GM15510 (cell line): ENCODE results near the gene RAPGEF2.

ENCODE experiments used
- POLR2A ChIP-seq: IDR thresholded peaks from 3 replicates; pipeline ENCODE4 v1.6.1; 2011; ENCODE audit warnings: borderline replicate concordance; ENCODE audit not compliant: insufficient read length; ENCODE audit errors: extremely low read depth

RAPGEF2 gene

GRCh38 chr4:159281771-159282170 lies 178.9 kb downstream of the RAPGEF2 start:
- no peak for TF ChIP-seq POLR2A

DNA sequence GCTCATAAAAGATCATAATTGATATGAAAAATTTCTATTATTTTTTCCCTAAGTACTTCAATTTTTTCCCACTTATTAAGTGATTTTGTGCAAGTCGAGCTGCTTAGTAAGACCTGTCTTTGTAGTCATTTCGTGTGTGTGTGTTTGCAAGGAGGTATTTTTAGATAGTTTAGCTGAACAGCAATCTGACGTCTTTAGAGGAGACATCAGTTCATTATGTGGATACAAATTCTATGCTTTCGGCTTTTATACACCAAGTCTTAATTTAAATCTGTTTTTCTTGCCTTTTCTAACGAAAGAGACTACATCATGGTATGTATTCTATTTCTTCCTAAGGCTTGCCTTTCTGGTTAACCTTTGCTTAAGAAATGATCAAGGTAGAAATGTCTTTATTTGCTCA lies 179.4 kb downstream of the RAPGEF2 start:
- TF ChIP-seq POLR2A, result no peak

DNA sequence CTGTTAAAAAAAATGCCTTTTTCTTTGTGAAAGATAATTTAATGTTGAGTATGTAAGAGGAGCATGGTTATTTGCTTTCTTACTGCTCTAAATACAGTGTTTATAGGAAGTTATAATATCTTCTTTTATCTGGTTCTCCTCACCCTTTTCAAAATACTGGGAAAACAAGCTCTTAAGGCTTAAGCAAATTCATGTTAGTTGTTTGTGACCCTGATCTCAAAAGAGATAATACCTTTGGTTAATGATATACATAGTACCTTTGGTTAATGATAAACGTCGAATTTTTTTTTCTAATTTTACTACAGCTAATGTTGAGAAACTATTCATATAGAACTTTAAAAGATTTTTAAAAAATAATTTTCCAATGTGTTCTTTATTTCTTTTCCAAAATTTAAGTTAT lies 180.1 kb downstream of the RAPGEF2 start:
- TF ChIP-seq POLR2A, result no peak

- TF ChIP-seq POLR2A, result no peak
Observed at GRCh38 chr4:159283696-159284095, 180.8 kb downstream of the RAPGEF2 start.

- TF ChIP-seq POLR2A, result no peak
Observed at GRCh38 chr4:159284113-159284512, 181.2 kb downstream of the RAPGEF2 start.

DNA sequence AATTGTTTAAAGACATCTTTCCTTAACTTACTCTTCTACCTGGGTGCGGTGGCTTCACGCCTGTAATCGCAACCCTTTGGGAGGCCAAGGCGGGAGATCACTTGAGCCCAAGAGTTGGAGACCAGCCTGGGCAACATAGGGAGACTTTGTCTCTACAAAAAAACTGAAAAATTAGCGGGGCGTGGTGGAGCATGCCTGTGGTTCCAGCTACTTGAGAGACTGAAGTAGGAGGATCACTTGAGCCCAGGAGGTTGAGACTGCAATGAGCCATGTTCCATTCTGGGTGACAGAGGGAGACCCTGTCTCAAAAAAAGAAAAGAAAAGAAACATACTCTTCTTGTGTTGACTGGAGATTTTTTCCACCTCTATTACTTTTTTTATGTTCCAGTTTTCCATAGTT lies 181.9 kb downstream of the RAPGEF2 start:
- TF ChIP-seq POLR2A, result no peak

DNA sequence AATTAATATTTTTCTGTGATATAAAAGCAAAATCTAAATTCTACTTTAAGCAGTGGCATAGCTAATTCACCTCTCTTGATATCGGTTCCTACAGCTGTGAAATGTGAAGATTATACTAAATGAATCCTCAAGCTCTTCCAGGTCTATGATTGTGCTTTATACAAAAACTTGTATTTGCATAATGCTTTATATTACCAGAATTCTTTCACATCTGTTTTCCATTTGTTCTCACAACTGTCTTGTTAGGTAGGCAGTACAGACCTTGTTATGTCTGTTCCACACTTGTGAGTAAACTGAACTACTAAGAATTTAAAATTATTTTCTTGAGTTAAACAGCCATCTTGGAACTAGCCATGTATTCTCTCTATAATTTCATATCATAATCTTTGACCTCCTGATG lies 184.9 kb downstream of the RAPGEF2 start:
- TF ChIP-seq POLR2A, result no peak

DNA sequence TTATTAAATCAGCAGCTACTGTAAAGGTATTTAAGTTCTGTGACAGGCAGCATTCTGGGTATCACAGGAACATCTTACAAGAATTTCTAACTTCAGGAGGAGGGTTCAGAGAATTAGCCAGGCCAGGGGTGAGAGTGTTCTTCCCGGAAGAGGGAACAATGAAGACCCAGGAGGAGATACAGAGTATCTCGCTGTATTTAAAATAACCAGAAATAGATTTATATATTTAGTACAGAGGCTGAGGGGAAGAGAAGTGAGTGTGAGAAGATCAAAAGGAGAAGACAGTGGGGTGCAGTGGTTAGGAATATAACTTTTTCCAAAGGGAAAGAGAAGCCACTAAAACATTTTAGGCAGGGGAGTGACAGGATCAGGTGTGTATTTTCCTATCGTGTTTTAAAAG lies 186.8 kb downstream of the RAPGEF2 start:
- no peak for TF ChIP-seq POLR2A

GRCh38 chr4:159290321-159291030 lies 187.6 kb downstream of the RAPGEF2 start:
- TF ChIP-seq POLR2A, result no peak

DNA sequence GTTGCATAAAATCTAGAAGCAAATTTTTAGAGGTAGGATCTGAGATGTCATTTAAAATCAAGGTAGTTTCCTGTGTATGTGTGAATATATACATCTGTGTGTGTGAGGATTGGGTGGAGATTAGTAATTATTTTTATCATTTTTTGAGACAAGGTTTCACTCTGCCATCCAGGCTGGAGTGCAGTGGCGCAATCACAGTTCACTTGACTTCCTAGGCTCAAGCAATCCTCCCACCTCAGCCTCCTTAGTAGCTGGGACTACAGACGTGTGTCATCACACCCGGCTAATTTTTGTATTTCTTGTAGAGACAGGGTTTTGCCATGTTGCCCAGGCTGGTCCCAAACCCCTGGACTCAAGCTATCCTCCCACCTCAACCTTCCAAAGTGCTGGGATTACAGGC lies 188.3 kb downstream of the RAPGEF2 start:
- TF ChIP-seq POLR2A, result no peak

DNA sequence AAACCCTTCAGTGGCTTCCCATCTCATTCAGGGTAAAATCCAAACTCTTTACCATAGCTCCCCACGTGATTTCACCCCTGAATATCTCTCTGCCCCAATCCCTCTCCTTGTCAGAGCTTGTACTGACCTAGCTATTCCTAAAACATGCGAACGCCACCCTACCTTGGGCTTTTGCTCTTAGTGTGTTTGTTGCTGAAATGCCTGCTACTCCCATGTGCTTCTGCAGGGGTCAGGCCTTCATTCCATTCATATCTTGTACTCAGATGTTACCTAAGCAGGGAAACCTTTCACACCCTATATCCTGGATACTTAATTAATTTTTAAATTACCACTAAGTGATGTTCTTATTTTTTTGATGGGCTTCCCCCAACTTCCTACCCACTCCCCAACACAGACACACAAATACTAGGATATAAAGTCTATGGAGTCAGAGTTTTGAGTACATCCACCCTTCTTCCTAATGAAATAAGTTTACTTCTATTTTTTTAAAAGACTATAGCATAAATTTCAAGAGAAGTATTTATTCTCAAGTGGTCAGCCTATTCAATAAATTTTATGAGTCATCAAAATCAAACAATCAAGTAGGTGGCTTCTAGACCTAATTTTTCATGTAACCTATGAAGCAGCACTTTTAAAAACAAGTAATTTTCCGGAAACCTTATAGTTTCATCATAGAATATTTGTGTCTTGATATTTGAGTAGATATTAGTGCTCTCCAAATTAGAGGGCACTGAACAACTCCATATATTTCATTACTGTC lies 189.4 kb downstream of the RAPGEF2 start:
- no peak for TF ChIP-seq POLR2A

DNA sequence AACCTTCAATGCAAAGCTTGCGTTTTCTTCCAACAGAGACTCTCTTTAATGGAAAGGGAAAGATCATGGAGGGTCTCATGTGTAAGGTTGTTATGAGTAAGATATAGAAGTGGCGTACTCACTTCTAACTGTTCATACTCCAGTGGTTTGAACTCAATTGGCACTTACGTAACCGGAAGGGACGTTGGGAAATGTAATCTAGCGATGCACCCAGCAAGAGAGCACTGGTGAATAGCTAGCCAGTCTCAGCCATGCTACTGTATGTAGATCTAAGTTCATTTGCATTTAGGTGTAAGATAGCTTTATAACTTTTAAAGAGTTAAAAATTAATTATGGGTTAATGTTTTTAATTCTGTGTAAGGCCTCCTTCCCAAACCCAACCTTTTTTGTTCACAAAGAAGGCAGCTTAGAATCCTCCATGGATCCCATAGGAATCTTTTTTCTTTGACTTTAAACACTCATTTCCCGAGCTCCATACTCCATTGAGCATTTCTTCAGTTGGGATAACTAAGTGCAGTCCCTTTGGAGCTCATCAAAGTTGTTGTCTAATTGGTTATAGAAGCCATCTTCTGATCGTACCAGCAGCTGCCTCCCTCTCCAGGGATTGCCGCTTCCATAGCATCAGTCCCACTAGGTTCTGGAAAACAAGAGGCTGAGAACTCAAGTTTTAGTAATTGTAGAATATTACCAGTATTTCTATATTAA lies 191.1 kb downstream of the RAPGEF2 start:
- no peak for TF ChIP-seq POLR2A

GRCh38 chr4:159296061-159296460 lies 193.2 kb downstream of the RAPGEF2 start:
- TF ChIP-seq POLR2A, result no peak

DNA sequence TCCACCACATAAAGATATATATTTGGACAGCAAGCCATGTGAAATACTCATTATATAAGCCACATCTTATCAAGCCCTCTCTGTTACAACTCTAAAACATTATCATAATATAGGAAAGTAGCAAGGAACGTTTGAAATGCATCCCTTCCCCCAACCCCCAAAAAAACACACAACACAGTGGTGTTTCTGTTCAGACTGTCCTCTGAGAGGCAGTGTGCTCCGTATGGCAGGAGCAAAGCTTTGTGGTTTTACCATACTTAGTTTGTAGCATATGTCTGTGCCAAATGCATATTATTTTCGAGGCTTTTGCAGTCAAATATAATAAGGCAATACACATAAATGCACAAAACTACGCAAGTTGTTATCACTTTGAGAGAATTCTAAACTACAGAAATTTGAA lies 194.2 kb downstream of the RAPGEF2 start:
- no peak for TF ChIP-seq POLR2A

- TF ChIP-seq POLR2A, result no peak
Observed at GRCh38 chr4:159298502-159298901, 195.6 kb downstream of the RAPGEF2 start.
